HG03457 (cell line): ENCODE results near the gene HTR3D.
A peak's percentile ranks its signal among the peaks of the same experiment; 100 is the strongest.
"Not testable (repeated sequence)": the region's sequence is repeated elsewhere in the genome, so short reads cannot be mapped to it uniquely, and the experiment has no call there.

ENCODE experiments used
- ATAC-seq: cut with Tn5 transposase; IDR thresholded peaks from one replicate; pipeline ENCODE4 v1.9.1; 2021; ENCODE audit warnings: moderate number of reproducible peaks; ENCODE audit not compliant: unreplicated experiment

Gene HTR3D

GRCh38 chr3:184016169-184016570, 15.4 kb upstream of the HTR3D start:
- no peak for ATAC-seq

DNA sequence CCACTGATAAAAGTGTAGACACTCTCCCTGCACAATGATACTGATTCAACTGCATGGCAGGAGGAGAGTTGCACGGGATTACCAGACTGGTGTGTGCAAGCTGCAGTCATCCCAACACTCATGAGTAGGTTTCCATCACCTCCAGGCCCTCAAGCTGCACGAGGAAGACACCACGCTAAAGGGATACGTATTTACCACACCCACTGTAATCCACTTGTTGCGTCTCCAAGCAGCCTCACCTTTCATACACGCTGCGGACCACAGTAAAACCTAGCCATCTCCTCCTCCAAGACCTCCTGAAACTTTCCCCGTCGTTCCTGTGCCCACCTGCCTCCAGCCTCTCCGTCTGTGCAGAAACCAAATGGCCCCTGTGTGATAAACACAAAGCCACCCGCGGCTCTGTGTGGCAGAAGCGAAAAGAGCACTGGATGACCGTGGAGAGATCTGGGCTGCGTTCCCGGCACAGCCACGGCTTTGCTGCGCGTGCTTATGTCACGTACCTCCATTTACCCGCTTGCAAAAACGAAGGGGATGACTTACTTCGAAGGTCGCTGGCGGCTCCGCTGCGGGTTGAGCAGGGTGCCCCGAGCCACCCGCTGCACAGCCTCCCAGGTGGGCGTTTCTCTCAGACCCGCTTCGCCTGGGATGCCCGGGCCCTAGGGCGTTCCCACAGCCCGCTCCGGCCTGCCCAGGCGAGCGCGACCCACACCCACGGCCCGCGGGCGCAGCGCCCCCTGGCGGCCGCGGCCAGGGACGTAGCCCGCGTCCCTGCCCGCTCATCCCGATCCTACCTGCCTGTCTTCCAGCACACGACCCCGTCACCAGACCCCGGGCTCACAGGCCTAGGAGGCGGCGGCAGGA, 14.5 kb upstream of the HTR3D start:
- peak; percentile 51 for ATAC-seq

- peak; percentile 96 for ATAC-seq
These were observed 13.7 kb upstream of the HTR3D start, which contains the start of gene ABCC5 for GRCh38 chr3:184017672-184018423. Gene ABCC5 (minus strand): TSS chr3:184017884. CDS start chr3:184014392, 3,492 bp downstream.

DNA sequence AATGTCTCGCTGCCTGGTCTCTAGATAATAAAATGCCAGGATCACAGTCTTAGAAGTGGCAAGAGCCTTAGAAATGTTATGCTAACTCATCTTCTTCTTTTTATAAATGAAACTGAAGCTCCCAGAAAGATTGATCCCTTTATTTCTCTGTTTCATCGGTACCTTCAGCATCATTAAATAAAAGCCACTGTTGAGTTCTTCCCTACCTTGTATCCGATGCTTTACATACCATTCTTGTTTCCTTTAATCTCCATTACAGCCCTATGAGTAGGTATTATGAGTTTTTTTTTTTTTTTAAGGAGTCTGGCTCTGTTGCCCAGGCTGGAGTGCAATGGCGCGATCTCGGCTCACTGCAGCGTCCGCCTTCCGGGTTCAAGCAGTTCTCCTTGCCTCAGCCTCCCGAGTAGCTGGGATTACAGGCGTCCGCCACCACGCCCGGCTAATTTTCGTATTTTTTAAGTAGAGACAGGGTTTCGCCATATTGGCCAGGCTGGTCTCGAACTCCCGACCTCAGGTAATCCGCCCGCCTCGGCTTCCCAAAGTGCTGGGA, 13.0 kb upstream of the HTR3D start:
- no peak for ATAC-seq

DNA sequence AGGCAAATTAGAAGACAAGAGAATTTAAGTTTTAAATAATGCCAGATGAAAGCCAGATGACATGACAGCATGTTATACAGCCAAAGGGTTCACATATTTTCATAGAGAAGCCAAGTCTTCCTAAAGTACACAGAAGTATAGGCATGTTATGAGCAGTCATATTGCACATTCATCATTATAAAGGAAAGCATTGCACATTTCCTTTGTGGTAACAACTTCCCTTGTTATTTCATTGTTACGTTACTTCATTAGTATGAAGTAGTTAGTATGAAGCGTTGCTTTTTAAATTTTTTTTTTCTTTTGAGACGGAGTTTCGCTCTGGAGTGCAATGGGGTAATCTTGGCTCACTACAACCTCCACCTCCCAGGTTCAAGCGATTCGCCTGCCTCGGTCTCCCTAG, 9.2 kb upstream of the HTR3D start:
- no peak for ATAC-seq

GRCh38 chr3:184025256-184025655, 6.3 kb upstream of the HTR3D start:
- ATAC-seq = not testable (repeated sequence)

DNA sequence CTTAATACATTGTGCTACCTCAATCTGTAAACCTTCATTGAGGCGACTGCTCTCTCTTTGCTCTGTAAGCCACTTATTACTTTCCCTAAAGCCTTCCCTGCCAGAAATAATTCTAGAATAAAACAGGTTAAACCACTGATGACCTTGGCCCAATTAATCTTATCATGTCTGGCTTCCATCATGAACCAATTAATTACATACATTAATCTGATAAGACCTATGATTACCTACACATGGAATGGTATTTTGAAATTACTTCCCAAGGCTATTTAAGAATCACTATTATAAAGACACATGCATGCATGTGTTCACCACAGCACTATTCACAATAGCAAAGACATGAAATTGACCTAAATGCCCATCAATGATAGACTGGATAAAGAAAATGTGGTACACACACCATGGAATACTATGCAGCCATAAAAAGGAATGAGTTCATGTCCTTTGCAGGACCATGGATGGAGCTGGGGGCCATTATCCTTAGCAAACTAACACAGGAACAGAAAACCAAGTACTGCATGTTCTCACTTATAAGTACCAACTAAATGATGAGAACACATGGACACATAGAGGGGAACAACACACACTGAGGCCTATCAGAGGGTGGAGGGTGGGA, 3.2 kb upstream of the HTR3D start:
- ATAC-seq = not testable (repeated sequence)

DNA sequence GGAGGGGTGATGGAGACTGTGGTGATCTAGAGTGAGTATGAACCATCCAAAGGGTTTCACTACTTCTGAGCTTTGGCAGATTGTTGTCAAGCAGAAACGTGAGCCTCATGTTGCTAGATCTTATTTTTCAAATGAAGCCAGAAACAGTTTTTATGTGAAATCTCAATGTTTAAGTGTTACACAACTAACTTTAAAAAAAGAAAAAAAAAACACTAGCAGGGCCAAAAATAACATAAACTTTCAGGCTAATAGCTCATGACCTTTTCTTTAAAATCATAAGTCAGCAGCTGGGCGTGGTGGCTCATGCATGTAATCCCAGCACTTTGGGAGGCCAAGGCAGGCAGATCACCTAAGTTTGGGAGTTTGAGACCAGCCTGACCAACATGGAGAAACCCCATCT, 2.1 kb upstream of the HTR3D start:
- ATAC-seq = no peak

GRCh38 chr3:184030536-184030935, 1.0 kb upstream of the HTR3D start:
- ATAC-seq = no peak

GRCh38 chr3:184037816-184038215, 6.3 kb downstream of the HTR3D start:
- ATAC-seq = no peak

DNA sequence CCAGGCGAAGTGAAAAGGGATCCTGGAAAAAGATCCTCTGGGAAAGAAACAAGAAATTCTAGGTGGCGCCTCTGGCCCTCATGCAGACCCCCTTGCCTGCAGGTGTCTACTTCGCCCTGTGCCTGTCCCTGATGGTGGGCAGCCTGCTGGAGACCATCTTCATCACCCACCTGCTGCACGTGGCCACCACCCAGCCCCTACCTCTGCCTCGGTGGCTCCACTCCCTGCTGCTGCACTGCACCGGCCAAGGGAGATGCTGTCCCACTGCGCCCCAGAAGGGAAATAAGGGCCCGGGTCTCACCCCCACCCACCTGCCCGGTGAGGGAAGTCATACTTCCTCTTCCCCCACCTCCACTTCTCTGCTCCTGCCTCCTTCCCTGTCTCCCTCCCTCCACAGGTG, 6.8 kb downstream of the HTR3D start:
- not testable (repeated sequence) for ATAC-seq

- ATAC-seq = no peak
These were observed 7.9 kb downstream of the HTR3D start for GRCh38 chr3:184039414-184039813.

GRCh38 chr3:184040010-184040409, 8.5 kb downstream of the HTR3D start:
- ATAC-seq = no peak

DNA sequence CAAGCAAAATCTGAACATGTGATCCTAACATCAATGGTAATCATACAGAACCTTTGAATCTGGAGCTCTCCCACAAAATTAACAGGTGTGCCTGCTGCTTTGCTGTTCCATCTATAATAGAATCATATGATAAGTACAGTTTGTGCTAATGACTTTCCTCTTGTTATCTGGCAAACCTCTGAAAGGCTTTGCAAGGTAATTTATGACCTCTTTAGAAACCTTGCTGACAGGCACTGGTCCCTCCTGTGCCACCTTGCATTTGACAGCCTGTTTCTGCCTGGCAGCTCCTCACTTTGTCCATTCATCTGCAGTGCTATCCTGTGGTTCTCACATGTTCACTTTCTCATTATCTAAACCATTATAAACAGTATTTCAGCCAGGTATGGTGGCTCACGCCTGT, 11.1 kb downstream of the HTR3D start:
- no peak for ATAC-seq

DNA sequence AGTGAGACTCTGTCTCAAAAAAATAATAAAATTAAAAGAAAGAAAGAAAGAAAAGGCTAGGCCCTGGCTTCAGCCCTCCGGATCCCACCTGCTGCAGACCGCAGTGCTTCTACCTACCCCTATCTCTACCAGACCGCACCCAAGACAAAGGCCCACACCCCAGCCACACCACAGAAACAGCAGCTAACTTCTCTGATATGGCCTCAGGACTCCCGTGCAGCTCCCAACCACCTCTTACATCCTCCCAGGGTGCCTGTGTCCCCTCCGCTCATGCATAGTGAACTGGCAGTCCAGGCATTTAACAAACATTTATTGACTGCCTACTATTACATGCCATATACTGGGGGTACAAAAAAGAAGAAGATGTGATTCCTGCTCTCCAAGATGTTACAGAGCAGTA, 14.5 kb downstream of the HTR3D start:
- no peak for ATAC-seq

DNA sequence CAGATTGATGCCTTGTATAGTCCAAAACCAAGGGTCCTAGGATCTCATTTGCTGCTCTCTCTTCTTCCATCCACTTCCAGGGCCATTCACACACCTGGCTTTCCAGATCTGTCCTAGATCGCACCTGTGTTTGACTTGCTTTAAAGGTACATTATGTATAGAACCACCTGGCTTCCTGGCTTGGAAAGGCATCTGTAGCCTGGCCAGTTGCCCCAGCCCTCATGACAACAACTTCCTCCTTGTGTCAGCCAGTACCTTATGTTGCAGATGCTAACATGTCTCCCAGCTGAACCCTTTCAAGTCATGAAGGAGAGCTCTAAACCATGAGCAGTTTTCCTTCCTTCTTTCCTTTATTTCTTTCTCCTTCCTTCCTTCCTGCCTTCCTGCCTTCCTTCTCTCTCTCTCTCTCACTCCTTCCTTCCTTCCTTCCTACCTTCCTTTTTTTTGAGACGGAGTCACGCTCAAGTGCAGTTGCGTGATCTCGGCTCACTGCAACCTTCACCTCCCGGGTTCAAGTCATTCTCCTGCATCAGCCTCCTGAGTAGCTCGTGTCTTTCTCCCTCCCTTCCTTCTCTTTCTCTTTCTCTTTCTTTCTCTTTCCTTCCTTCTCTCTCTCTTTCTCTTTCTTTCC, 18.8 kb downstream of the HTR3D start:
- ATAC-seq = no peak

- no peak for ATAC-seq
These were observed 21.2 kb downstream of the HTR3D start, which contains the start of gene HTR3C for GRCh38 chr3:184052767-184053166. Gene HTR3C (plus strand): TSS chr3:184053047. CDS start chr3:184053081, 34 bp downstream.

DNA sequence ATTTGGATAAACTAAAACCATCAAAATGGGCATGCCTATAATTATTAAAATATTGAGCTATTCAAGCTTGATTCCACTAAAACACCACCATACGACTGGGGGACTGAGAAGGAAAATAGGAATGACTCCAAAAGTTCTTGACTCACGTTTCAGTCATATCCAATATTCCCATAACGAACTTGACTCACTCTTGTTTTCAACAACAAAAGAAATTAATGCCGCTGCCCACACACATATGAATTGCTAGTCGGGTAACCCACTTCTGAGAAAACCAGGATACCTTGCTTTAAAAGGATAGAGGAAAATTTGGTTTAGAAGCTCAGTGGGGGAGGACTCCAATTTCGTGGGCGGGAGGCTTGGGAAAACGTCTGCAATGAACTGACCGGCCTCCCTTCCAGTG, 26.5 kb downstream of the HTR3D start:
- no peak for ATAC-seq

GRCh38 chr3:184059424-184059823, 27.9 kb downstream of the HTR3D start:
- no peak for ATAC-seq

GRCh38 chr3:184062637-184063036, 31.1 kb downstream of the HTR3D start:
- ATAC-seq = no peak

GRCh38 chr3:184066211-184066610, 34.7 kb downstream of the HTR3D start:
- ATAC-seq = no peak
